ENCODE measurements around the gene HOXA13. TPM values are rescaled to one million over a fixed set of nuclear protein-coding genes. Genes with fewer than 3 reads are reported as not detected.

HOXA13 gene
- total and polyA plus RNA-seq, 8 donors = 29.0 TPM; not detected in 7

GRCh38 chr7:27161721-27162560, 38.0 kb downstream of the HOXA13 start:
- Histone ChIP-seq H3K36me3 (no peaks in the 10 kb centered on the region), H3K9me3 (peaks cover 0 to 21% (median 9%) of the 10 kb centered on the region in 4 donors), H3K4me1 (peaks cover 16 to 56% (median 47%) of the 10 kb centered on the region in 4 donors), H3K4me3 (peak overlapping the region in 3 of 4 donors; percentile 58 to 67 (median 61)), H3K27ac (peak overlapping the region in 1 of 5 donors; percentile 99), H3K27me3 (peaks cover 34 to 100% (median 91%) of the 10 kb centered on the region in 3 donors)
- WGBS, 5 donors = 28 to 44% (median 37%) methylated on average over 19 to 30 of the region's 30 CpGs
- no peak for TF ChIP-seq POLR2AphosphoS5 (IDR thresholded peaks at IDR 0.05)
- DNase-seq = no peak
- intact Hi-C loops (cut with DNase I; ENCODE audit: low total_unique reads) = loop anchor here (5.0 kb wide), 2 partner anchors 480 to 795 kb away; no protein-coding TSS in a partner anchor

GRCh38 chr7:27161214-27161720, 38.6 kb downstream of the HOXA13 start:
- peak in 1 of 2 donors; percentile 28 for DNase-seq
- Histone ChIP-seq H3K9me3 (peaks cover 0 to 19% (median 6%) of the 10 kb centered on the region in 4 donors), H3K4me3 (peak overlapping the region; percentile 54 to 67 (median 60)), H3K27ac (peak overlapping the region in 1 of 5 donors; percentile 99), H3K27me3 (peaks cover 27 to 100% (median 91%) of the 10 kb centered on the region in 3 donors), H3K36me3 (no peaks in the 10 kb centered on the region), H3K4me1 (peaks cover 16 to 56% (median 47%) of the 10 kb centered on the region in 4 donors)
- 6 to 14% (median 10%) methylated on average over 23 to 27 of the region's 27 CpGs for WGBS, 5 donors
- TF ChIP-seq EP300 (IDR thresholded peaks at IDR 0.05) (no peak), CTCF (IDR thresholded peaks at IDR 0.05) (peak in 1 of 7 experiments; percentile 46)
- intact Hi-C loops (cut with DNase I; ENCODE audit: low total_unique reads) = loop anchor here (5.0 kb wide), 2 partner anchors 479 to 794 kb away; no protein-coding TSS in a partner anchor

GRCh38 chr7:27160546-27161213, 39.2 kb downstream of the HOXA13 start:
- H3K4me3 ChIP-seq = peak overlapping the region; percentile 54 to 67 (median 60)
- intact Hi-C loops (cut with DNase I; ENCODE audit: low total_unique reads) = loop anchor here (5.0 kb wide), 2 partner anchors 478 to 793 kb away; no protein-coding TSS in a partner anchor
- H3K27me3 ChIP-seq = peaks cover 26 to 100% (median 91%) of the 10 kb centered on the region in 3 donors
- peak in 1 of 3 donors; percentile 38 for TF ChIP-seq POLR2AphosphoS5 (IDR thresholded peaks at IDR 0.05)
- TF ChIP-seq EP300 (IDR thresholded peaks at IDR 0.05) = no peak
- no peak for TF ChIP-seq POLR2A (IDR thresholded peaks at IDR 0.05)
- peak in 6 of 7 experiments; percentile 70 to 100 (median 98) for TF ChIP-seq CTCF (IDR thresholded peaks at IDR 0.05)
- peaks cover 0 to 13% (median 3%) of the 10 kb centered on the region in 4 donors for H3K9me3 ChIP-seq
- H3K4me1 ChIP-seq = peaks cover 16 to 56% (median 49%) of the 10 kb centered on the region in 4 donors
- WGBS, 5 donors = 1 to 7% (median 3%) methylated on average over 19 to 54 of the region's 54 CpGs
- peak; percentile 88 to 95 for DNase-seq
- no peaks in the 10 kb centered on the region for H3K36me3 ChIP-seq
- peak overlapping the region in 2 of 5 donors; percentile 34 to 99 for H3K27ac ChIP-seq

GRCh38 chr7:27160145-27160545, 39.7 kb downstream of the HOXA13 start:
- intact Hi-C loops (cut with DNase I; ENCODE audit: low total_unique reads) = loop anchor here (5.0 kb wide), 2 partner anchors 478 to 793 kb away; no protein-coding TSS in a partner anchor
- TF ChIP-seq CTCF (IDR thresholded peaks at IDR 0.05) (no peak), POLR2AphosphoS5 (IDR thresholded peaks at IDR 0.05) (no peak), EP300 (IDR thresholded peaks at IDR 0.05) (no peak), POLR2A (IDR thresholded peaks at IDR 0.05) (no peak)
- Histone ChIP-seq H3K36me3 (no peaks in the 10 kb centered on the region), H3K4me1 (peaks cover 12 to 56% (median 50%) of the 10 kb centered on the region in 4 donors), H3K27me3 (peaks cover 20 to 100% (median 91%) of the 10 kb centered on the region in 3 donors), H3K27ac (peak overlapping the region in 1 of 5 donors; percentile 99), H3K4me3 (peak overlapping the region; percentile 54 to 67 (median 60)), H3K9me3 (peaks cover 0 to 8% (median under 1%) of the 10 kb centered on the region in 4 donors)
- WGBS, 5 donors = 13 to 56% (median 41%) methylated on average over 11 to 23 of the region's 23 CpGs
- peak in 1 of 2 donors; percentile 34 for DNase-seq

Data from stomach (tissue), 9 donors.